GM18873 (cell line): Measurements from ENCODE around the gene SLC18B1.

Source experiments
- ATAC-seq: cut with Tn5 transposase; IDR thresholded peaks from one replicate; pipeline ENCODE4 v1.9.1; 2021; ENCODE audit warnings: mild to moderate bottlenecking, moderate library complexity, moderate number of reproducible peaks; ENCODE audit not compliant: unreplicated experiment, low FRiP score

SLC18B1 gene

DNA sequence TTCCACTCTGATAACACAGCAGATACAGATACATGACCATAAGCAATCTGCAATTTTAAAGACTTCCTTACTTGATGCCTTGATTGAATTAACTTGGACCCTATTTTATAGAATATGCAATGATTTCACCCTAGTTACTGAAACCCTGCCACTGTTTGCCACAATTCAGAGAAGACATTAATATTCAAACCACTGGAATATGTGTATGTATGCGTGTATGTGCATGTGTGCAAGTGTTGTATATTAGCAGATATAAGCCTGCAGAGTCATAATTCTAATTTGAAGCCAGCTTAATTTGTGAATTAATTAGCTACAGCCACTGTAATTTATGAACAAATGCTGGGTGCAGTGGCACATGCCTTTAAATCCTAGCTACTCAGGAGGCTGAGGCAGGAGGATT, 50.0 kb downstream of the SLC18B1 start:
- no peak for ATAC-seq

DNA sequence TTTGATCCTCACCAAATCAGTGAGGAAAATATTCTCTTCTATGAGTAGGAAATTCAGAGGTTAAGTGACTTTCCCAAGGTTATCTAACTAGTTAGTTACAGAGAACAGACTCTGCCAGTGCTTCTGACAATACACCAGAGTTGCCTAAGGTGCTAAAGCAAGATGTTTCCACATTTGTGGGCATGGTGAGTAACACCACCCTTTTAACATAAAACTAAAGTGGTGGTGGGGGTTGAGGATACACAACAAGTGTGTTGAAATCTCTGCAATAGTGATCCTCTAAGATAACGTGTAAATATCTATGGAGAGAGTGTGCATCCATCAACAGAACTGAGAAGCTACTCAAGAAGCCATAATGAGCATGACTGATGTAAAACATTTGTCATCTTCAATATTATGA, 52.4 kb downstream of the SLC18B1 start:
- ATAC-seq = no peak

- ATAC-seq = no peak
These were observed 55.9 kb downstream of the SLC18B1 start for GRCh38 chr6:132742495-132742894.

DNA sequence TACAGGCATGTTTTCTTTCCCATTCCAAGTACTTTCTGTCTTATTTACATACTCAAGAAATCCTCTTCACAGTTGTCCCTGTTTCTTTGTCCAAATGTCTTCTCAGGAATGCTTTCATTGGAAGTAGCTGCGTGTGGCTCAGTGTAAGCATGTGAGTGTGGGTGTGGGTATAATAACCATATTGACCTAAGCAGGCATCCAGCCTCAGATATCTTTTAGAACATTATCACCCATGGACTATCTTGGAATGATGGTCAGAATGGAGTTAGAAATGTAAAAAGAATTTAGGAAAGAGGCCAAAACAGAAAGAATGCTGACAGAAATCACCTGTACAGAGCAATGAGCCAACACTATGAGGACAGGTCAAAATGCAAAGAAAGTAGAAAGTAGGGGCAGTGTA, 57.2 kb downstream of the SLC18B1 start:
- no peak for ATAC-seq

DNA sequence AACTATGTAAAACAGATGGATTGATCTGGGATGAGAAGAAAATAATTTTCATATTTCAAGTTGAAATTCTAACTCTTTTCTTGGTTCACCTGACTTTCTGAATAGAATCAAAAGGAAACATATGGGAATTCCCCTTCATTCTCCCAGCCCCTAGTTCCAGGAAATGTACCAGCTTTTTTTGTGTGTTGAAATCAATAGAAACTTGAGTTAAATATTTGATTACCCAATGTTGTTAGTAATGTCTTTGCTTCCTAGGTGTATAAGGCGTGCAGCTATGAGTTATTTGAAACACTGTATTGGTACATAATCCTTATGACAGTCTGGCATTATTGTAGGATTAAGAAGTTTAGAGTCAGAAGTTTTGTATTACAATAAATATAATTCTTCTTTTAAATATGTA, 62.2 kb downstream of the SLC18B1 start:
- no peak for ATAC-seq

GRCh38 chr6:132734694-132735236, 63.7 kb downstream of the SLC18B1 start:
- no peak for ATAC-seq

GRCh38 chr6:132733814-132734213, 64.6 kb downstream of the SLC18B1 start:
- no peak for ATAC-seq

GRCh38 chr6:132733283-132733682, 65.2 kb downstream of the SLC18B1 start:
- no peak for ATAC-seq

DNA sequence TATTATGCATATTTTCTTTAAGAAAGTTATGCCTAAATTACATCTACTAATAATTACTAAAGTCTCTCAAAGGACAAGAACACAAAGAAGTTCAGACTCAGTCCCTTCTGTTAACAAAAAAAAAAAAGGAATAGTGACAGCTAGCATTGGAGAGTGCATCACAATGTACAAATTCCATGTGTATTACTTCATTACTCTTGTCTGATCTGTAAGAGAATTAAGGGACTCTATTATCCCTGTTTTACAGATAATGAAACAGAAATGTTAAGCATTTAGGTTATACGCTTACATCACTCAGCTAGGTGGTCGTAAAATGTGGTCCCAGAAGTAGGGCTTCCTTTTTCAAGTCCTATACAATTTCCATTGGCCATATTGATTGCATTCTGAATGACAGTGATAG, 67.4 kb downstream of the SLC18B1 start:
- ATAC-seq = no peak

DNA sequence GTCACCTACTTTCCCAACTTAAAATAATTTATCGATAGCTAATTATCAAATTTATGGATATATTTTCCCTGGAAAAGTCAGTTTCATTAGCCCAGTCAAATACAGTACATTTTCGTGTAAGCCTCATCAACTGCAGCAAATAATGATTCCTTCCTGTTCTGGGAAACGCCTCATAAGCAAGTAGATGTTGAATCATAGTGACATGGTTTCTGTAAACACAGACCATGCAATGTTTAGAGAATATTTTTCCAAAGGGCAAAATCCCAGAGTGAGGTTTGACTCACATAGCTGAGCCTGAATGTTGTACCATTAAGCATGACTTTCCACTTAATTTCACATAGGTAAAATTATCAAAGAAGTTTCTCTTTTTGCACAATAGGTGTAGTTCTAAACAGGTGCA, 67.9 kb downstream of the SLC18B1 start:
- ATAC-seq = no peak

DNA sequence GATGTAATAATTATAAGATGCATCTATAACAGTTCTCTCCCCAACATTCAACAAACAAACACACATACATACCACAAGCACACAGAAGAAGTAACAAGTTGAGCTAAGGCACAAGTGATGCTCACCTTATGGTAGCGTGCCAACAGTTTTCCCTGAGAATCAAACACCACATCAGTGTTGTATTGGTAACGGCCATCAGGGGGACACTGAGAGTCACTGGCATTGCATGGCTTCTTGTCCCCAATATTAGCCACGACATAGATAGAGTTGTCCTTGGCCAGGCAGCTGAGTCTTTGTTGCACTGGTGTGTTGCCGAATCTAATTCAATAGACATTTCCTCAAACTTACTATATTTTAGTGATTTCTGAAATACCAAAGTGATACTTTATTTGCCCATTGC, 69.8 kb downstream of the SLC18B1 start:
- no peak for ATAC-seq

DNA sequence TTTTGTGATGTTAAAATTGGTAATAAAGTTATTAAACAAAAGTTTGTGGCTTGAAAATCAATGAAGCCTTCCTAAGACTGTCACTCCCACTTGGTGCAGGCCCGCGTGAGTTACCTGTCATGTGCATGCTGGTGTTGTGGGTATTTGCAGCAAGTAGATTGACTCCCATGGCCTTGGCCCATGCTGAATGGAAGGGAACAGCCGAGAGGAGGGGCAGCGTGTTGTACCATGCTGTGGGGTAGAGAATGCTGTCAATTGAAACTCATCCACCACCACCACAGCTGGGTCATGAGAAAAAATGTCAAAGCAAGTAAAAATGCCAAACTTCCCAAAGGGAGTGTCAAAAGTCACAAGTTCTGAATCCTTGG, 71.8 kb downstream of the SLC18B1 start:
- ATAC-seq = no peak

GRCh38 chr6:132725947-132726607, 72.4 kb downstream of the SLC18B1 start:
- peak; percentile 89 for ATAC-seq

- no peak for ATAC-seq
These were observed 73.0 kb downstream of the SLC18B1 start for GRCh38 chr6:132725471-132725870.

GRCh38 chr6:132719736-132720448, 78.5 kb downstream of the SLC18B1 start:
- no peak for ATAC-seq
